ENCODE results near the gene PAGR1.

PAGR1 gene

DNA sequence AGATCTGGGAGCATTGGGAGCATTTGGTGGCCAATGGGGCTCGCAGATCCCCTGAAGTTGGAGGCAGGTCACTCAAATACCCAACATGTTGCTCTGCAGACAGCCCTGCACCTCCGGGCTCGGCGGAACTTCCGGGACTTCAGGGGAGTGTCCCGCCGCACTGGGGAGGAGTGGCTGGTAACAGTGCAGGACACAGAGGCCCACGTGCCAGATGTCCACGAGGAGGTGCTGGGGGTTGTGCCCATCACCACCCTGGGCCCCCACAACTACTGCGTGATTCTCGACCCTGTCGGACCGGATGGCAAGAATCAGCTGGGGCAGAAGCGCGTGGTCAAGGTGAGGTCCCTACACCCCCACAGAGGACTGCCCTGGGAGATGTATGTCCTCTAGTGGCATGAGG, 20.7 kb downstream of the PAGR1 start:
- H3K27ac ChIP-seq (ENCODE audit: extremely low read depth, low read depth, low read length), result no peak overlapping the region
- ChIA-PET CTCF (interaction anchor here (0.5 to 6.5 kb wide), 4 partner anchors 12 to 195 kb away, joined by 3 to 67 read pairs (median 4); partner anchors contain the start of gene TLCD3B), POLR2A (no interaction called here)
- H3K9me3 ChIP-seq (ENCODE audit: control insufficient read depth, insufficient read depth, low read depth, low read length), result no peaks in the 10 kb centered on the region
- H3K4me3 ChIP-seq (ENCODE audit: low read depth, low read length), result no peak overlapping the region
- H3K4me1 ChIP-seq (ENCODE audit: control insufficient read depth, insufficient read depth, low read length), result no peaks in the 10 kb centered on the region
- H3K36me3 ChIP-seq (ENCODE audit: control insufficient read depth in 2 of 2, insufficient read depth in 1 of 2, low read length in 2 of 2), result peaks cover 0 to 5% of the 10 kb centered on the region in 2 experiments; a peak in 1 of 3 replicates
- TF ChIP-seq ZNF600 (tag by site-specific recombination; IDR thresholded peaks at IDR 0.05) (0 out of 2 replicates have a peak, but pooled peaks have one; percentile 34), ZNF777 (tag by site-specific recombination; IDR thresholded peaks at IDR 0.05; ENCODE audit: borderline replicate concordance) (no peak)

- CTCF ChIA-PET, result interaction anchor here (0.6 to 6.5 kb wide), 4 partner anchors 10 to 860 kb away, joined by 3 to 67 read pairs (median 3); no protein-coding TSS in a partner anchor
- Histone ChIP-seq H3K9me3 (ENCODE audit: control insufficient read depth, insufficient read depth, low read depth, low read length) (no peaks in the 10 kb centered on the region), H3K27ac (ENCODE audit: extremely low read depth, low read depth, low read length) (no peak overlapping the region), H3K4me3 (ENCODE audit: low read depth, low read length) (no peak overlapping the region), H3K36me3 (ENCODE audit: control insufficient read depth in 2 of 2, insufficient read depth in 1 of 2, low read length in 2 of 2) (peaks cover 0 to 5% of the 10 kb centered on the region in 2 experiments; a peak in 1 of 3 replicates), H3K4me1 (ENCODE audit: control insufficient read depth, insufficient read depth, low read length) (no peaks in the 10 kb centered on the region)
- POLR2A ChIA-PET, result interaction anchor here (0.6 to 0.8 kb wide), 3 partner anchors 9 to 72 kb away, joined by 3 to 4 read pairs (median 3); no protein-coding TSS in a partner anchor
- TF ChIP-seq SP7 (tag by site-specific recombination; IDR thresholded peaks at IDR 0.05) (no peak), ZNF175 (tag by site-specific recombination; IDR thresholded peaks at IDR 0.05) (no peak), ZNF114 (tag by site-specific recombination; IDR thresholded peaks at IDR 0.05) (no peak), ZNF449 (tag by site-specific recombination; IDR thresholded peaks at IDR 0.05) (no peak), ZBTB17 (tag by site-specific recombination; IDR thresholded peaks at IDR 0.05) (no peak), TRIM28 (IDR thresholded peaks at IDR 0.05; ENCODE audit: borderline replicate concordance, low read length) (no peak), GLI2 (tag by site-specific recombination; IDR thresholded peaks at IDR 0.05; ENCODE audit: borderline replicate concordance, low read depth) (no peak), ZNF664 (tag by site-specific recombination; IDR thresholded peaks at IDR 0.05) (no peak), ZNF350 (tag by site-specific recombination; IDR thresholded peaks at IDR 0.05) (no peak), ZNF274 (IDR thresholded peaks at IDR 0.05; ENCODE audit: low read length) (no peak), ZNF274 (tag by site-specific recombination; IDR thresholded peaks at IDR 0.05; ENCODE audit: borderline replicate concordance) (no peak), ZNF548 (tag by site-specific recombination; IDR thresholded peaks at IDR 0.05) (no peak), ZSCAN18 (tag by site-specific recombination; IDR thresholded peaks at IDR 0.05) (no peak), KLF1 (tag by site-specific recombination; IDR thresholded peaks at IDR 0.05) (no peak), ZNF18 (tag by site-specific recombination; IDR thresholded peaks at IDR 0.05) (no peak), ZNF660 (tag by site-specific recombination; IDR thresholded peaks at IDR 0.05) (no peak), ZNF561 (tag by site-specific recombination; IDR thresholded peaks at IDR 0.05; ENCODE audit: borderline replicate concordance) (no peak), ZNF777 (tag by site-specific recombination; IDR thresholded peaks at IDR 0.05; ENCODE audit: borderline replicate concordance) (no peak)
- TF ChIP-seq, protein P1, sequence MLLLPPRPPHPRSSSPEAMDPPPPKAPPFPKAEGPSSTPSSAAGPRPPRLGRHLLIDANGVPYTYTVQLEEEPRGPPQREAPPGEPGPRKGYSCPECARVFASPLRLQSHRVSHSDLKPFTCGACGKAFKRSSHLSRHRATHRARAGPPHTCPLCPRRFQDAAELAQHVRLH (tag by site-specific recombination; IDR thresholded peaks at IDR 0.05), result no peak
- TF ChIP-seq, protein P2, sequence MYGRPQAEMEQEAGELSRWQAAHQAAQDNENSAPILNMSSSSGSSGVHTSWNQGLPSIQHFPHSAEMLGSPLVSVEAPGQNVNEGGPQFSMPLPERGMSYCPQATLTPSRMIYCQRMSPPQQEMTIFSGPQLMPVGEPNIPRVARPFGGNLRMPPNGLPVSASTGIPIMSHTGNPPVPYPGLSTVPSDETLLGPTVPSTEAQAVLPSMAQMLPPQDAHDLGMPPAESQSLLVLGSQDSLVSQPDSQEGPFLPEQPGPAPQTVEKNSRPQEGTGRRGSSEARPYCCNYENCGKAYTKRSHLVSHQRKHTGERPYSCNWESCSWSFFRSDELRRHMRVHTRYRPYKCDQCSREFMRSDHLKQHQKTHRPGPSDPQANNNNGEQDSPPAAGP (tag by site-specific recombination; IDR thresholded peaks at IDR 0.05), result no peak
Observed at GRCh38 chr16:29837841-29838240, 21.9 kb downstream of the PAGR1 start.
